DND-41 (cell line): ENCODE results near the gene CDK8.

Experiments
- CTCF ChIP-seq: IDR thresholded peaks from 2 replicates; pipeline ENCODE4 v1.5.1; 2012; ENCODE audit warnings: borderline replicate concordance, low read length, moderate library complexity, mild to moderate bottlenecking; ENCODE audit not compliant: poor library complexity, severe bottlenecking; ENCODE audit errors: extremely low read depth
- EZH2 ChIP-seq: IDR thresholded peaks from 3 replicates; pipeline ENCODE4 v1.6.1; 2012; ENCODE audit warnings: borderline replicate concordance, low read depth, mild to moderate bottlenecking, moderate library complexity, low read length, inconsistent platforms; ENCODE audit not compliant: severe bottlenecking

DNA sequence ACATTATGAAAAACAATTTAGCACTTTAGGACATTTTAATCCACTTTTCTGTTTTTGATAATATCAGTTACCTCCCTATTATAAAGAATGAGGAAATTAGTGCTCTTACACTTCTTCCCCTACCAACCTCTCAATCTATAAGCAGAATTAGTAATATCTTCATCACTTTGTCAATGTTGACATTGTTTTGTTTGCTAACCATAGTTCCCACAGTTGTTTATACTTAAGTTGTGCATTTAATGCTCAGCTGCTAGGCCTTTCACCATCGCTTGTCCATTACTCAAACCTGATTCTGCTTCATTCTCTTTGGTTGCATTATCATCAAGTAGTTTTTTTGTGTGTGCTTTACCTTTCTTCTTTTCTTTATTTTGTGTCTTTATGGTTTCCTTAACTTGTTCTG lies 132.1 kb downstream of the CDK8 start:
- TF ChIP-seq CTCF = no peak
- TF ChIP-seq EZH2 = no peak
